ENCODE results near the gene GARIN3. TPM values are rescaled to one million over a fixed set of nuclear protein-coding genes. Genes with fewer than 3 reads are reported as not detected.

Gene GARIN3
- total and polyA plus RNA-seq, 9 of the 15 experiments (the other 6 are each of a cell fraction or from before 2014, with no cell fraction given), result not detected

DNA sequence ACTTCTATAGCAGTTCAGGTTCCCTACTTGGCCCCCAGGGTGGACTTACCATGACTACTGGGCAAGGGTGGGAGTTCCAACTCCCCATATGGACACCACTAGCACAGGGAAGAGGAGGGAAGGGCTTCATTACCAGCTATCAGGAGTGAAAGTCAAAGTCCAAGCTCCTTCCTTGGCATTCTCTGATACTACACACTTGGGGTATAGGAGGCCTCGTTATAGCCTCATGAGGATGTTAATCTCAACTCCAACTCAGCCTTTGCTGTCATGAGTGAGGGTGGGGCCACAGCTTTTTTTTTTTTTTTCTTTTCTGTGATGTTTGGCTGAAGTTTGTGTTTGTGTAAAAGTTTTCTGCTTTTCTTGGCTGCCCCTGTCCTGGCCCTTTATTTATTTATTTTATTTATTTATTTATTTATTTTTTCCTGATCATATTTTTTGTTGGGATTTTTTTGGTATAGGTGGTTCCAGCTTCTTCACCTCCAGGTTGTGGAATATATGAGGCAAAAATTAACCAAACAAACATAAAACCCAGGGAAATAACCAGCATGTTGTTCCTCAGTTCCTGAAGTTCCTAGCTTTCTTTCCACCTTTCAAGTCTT is 8.7 kb downstream of the GARIN3 start (continued):
- no peak for TF ChIP-seq CBX3 (IDR thresholded peaks at IDR 0.05; ENCODE audit: borderline replicate concordance in 1 of 2, low read length in 2 of 2)
- TF ChIP-seq, protein P1, sequence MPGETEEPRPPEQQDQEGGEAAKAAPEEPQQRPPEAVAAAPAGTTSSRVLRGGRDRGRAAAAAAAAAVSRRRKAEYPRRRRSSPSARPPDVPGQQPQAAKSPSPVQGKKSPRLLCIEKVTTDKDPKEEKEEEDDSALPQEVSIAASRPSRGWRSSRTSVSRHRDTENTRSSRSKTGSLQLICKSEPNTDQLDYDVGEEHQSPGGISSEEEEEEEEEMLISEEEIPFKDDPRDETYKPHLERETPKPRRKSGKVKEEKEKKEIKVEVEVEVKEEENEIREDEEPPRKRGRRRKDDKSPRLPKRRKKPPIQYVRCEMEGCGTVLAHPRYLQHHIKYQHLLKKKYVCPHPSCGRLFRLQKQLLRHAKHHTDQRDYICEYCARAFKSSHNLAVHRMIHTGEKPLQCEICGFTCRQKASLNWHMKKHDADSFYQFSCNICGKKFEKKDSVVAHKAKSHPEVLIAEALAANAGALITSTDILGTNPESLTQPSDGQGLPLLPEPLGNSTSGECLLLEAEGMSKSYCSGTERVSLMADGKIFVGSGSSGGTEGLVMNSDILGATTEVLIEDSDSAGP (CRISPR knock-in tag; IDR thresholded peaks at IDR 0.05), result no peak

DNA sequence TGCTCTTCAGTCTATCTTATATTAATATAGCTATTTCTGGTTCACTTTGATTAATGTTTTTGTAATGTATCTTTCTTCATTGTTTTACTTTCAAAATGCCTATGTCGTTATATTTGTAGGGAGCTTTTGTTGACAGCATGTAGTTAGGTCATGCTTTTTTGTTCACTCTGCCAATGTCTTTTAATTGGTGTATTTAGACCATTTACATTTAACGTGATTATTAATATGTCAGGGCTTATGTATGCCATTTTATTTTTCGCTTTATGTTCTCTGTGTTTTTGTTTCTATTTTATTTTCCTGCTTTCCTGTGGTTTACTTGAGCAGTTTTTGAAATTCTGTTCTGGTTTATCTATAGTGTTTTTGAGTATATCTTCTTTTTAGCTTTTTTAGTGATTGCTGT is 10.8 kb downstream of the GARIN3 start:
- no peaks in the 10 kb centered on the region for H3K36me3 ChIP-seq (ENCODE audit: control insufficient read depth, insufficient read depth, low read length)
- intact Hi-C loops (cut with micrococcal nuclease), result no loop called here
- no peaks in the 10 kb centered on the region for H3K9me1 ChIP-seq (ENCODE audit: control insufficient read depth, insufficient read depth, low read length)
- TF ChIP-seq GATAD2A (IDR thresholded peaks at IDR 0.05) (no peak), ZNF507 (tag; conservative IDR thresholded peaks at IDR 0.05) (peak; percentile 91)
- TF ChIP-seq, protein P2, sequence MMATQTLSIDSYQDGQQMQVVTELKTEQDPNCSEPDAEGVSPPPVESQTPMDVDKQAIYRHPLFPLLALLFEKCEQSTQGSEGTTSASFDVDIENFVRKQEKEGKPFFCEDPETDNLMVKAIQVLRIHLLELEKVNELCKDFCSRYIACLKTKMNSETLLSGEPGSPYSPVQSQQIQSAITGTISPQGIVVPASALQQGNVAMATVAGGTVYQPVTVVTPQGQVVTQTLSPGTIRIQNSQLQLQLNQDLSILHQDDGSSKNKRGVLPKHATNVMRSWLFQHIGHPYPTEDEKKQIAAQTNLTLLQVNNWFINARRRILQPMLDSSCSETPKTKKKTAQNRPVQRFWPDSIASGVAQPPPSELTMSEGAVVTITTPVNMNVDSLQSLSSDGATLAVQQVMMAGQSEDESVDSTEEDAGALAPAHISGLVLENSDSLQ (IDR thresholded peaks at IDR 0.05), result no peak
- H4K20me1 ChIP-seq (replicated peaks; ENCODE audit: control insufficient read depth, insufficient read depth, low read length), result no peaks in the 10 kb centered on the region
- H3K27me3 ChIP-seq (ENCODE audit: control insufficient read depth in 2 of 2, insufficient read depth in 2 of 2, low read length in 2 of 2), result peaks cover 0 to 2% of the 10 kb centered on the region in 2 experiments; a peak in 2 of 5 replicates
- no peak overlapping the region for H3K27ac ChIP-seq (ENCODE audit: extremely low read depth, low read depth, low read length)
- H3K79me2 ChIP-seq (ENCODE audit: control insufficient read depth, insufficient read depth, low read length), result no peaks in the 10 kb centered on the region
- H3K9me3 ChIP-seq (replicated peaks; ENCODE audit: control insufficient read depth, insufficient read depth, low read depth, low read length), result no peaks in the 10 kb centered on the region
- H2AFZ ChIP-seq (ENCODE audit: low read depth, low read length), result no peak overlapping the region
- H3K4me2 ChIP-seq (ENCODE audit: insufficient read depth, low read length), result no peak overlapping the region
- no peak overlapping the region for H3K9ac ChIP-seq (ENCODE audit: insufficient read depth in 1 of 2, low read depth in 2 of 2, low read length in 2 of 2)
- H3K4me3 ChIP-seq, result no peak overlapping the region
- BruUV-seq (replicated peaks), result no TSS peak
- WGBS (ENCODE audit: insufficient coverage, low coverage, missing lambda C conversion rate), result 3% methylated on average over 3 of the region's 3 CpGs
- ChIA-PET POLR2A (no interaction called here), CTCF (ENCODE audit: low intra/inter-chr PET ratio) (no interaction called here)
- H3K4me1 ChIP-seq (replicated peaks in 1 of 2; ENCODE audit: control insufficient read depth in 2 of 2, insufficient read depth in 2 of 2, low read length in 2 of 2), result no peaks in the 10 kb centered on the region
- ATAC-seq (no peak), FAIRE-seq (no peak), DNase-seq (ENCODE audit: extremely low read depth in 1 of 4, low spot score in 3 of 4) (no peak)
- in situ Hi-C loops (cut with MboI), result no loop called here
